Sigmoid colon (tissue), 7 donors: ENCODE measurements around the gene SPG7. TPM values are rescaled to one million over a fixed set of nuclear protein-coding genes. Genes with fewer than 3 reads are reported as not detected.

Source experiments
- DNase-seq: peaks from one replicate; pipeline ENCODE4 v3.0.0-alpha.2; 2019
- H3K27ac ChIP-seq, 4 donors: fragments of 200-600 bp; sonication (generic); one replicate each; pipeline ENCODE4 v1.5.1; 2016 to 2019; ENCODE audit warnings: mild to moderate bottlenecking in 1 of 4
- H3K27me3 ChIP-seq, 3 donors: fragments of 200-600 bp; sonication (generic); one replicate each; pipeline ENCODE4 v1.5.1; 2019; ENCODE audit warnings: mild to moderate bottlenecking in 1 of 3
- H3K36me3 ChIP-seq, 4 donors: fragments of 200-600 bp; sonication (generic); one replicate each; pipeline ENCODE4 v1.5.1; 2016 to 2019
- H3K4me1 ChIP-seq, 4 donors: fragments of 200-600 bp; sonication (generic); one replicate each; pipeline ENCODE4 v1.5.1; 2017 to 2019
- H3K4me3 ChIP-seq, 4 donors: fragments of 200-600 bp; sonication (generic); one replicate each; pipeline ENCODE4 v1.5.1; 2017 to 2019; ENCODE audit warnings: mild to moderate bottlenecking in 2 of 4, moderate library complexity in 1 of 4
- H3K9me3 ChIP-seq, 4 donors: fragments of 200-600 bp in 3 of 4; sonication (generic) in 3 of 4; one replicate each; pipeline versions ENCODE4 v1.5.1 to v1.6.1; 2013 to 2019
- CTCF ChIP-seq, 4 experiments: fragments of 450-650 bp in 3 of 4; fragments of 200-600 bp in 1 of 4; IDR thresholded peaks; one replicate each; pipeline ENCODE4 v1.5.1; 2016 to 2019; ENCODE audit warnings: antibody characterized with exemption in 4 of 4, mild to moderate bottlenecking in 3 of 4, moderate library complexity in 2 of 4
- EP300 ChIP-seq, 4 donors: sonication (generic); formaldehyde crosslinking; IDR thresholded peaks; one replicate each; pipeline ENCODE4 v1.6.1; 2017; ENCODE audit warnings: antibody characterized with exemption in 4 of 4
- POLR2A ChIP-seq, 2 donors: fragments of 450-650 bp; IDR thresholded peaks; one replicate each; pipeline ENCODE4 v1.6.1; 2016; ENCODE audit warnings: antibody characterized with exemption in 2 of 2, mild to moderate bottlenecking in 2 of 2, moderate library complexity in 2 of 2
- POLR2AphosphoS5 ChIP-seq, 4 donors: sonication (generic); formaldehyde crosslinking; IDR thresholded peaks; one replicate each; pipeline ENCODE4 v1.6.1; 2017; ENCODE audit warnings: antibody characterized with exemption in 4 of 4
- WGBS, 2 donors: extraction: QIAGEN DNeasy Blood & Tissue Kit; methylation state at CpG; one replicate each; pipeline ENCODE4 v1.1.7; 2013; 5-methylcytosine and 5-hydroxymethylcytosine counted together
- intact Hi-C: fragments of 100-400 bp; cut with DNase I; formaldehyde crosslinking; loops from one replicate; pipeline ENCODE4 v1.15.1; 2023
- polyA plus RNA-seq, 3 donors: library from polyadenylated mRNA; stranded (reverse); fragments of 200-250 nt; gene quantifications; one replicate each; pipeline ENCODE4 v1.2.3, GENCODE V29; 2013
- total RNA-seq, 4 donors: library from RNA; depleted of rRNA; stranded (reverse); fragments of >200 nt; gene quantifications; one replicate each; pipeline ENCODE4 v1.1.0, GENCODE V29; 2016
- donor health status: healthy with polysubstance abuse.
- donor health status: Bipolar disorder and iron deficiency.
- donor health status: healthy.

SPG7 gene
- total and polyA plus RNA-seq, 7 donors = 27.7 to 211 (median 75.3) TPM

GRCh38 chr16:89466920-89467319, 41.3 kb upstream of the SPG7 start:
- DNase-seq = no peak
- H3K36me3 ChIP-seq = no peaks in the 10 kb centered on the region
- H3K27me3 ChIP-seq = no peaks in the 10 kb centered on the region
- intact Hi-C loops = no loop called here
- H3K27ac ChIP-seq = no peak overlapping the region
- no peaks in the 10 kb centered on the region for H3K9me3 ChIP-seq
- 55 to 74% methylated on average over 5 of the region's 5 CpGs for WGBS, 2 donors
- no peak for TF ChIP-seq EP300 (IDR thresholded peaks at IDR 0.05)
- no peak for TF ChIP-seq POLR2A (IDR thresholded peaks at IDR 0.05)
- TF ChIP-seq CTCF (IDR thresholded peaks at IDR 0.05) = no peak
- TF ChIP-seq POLR2AphosphoS5 (IDR thresholded peaks at IDR 0.05) = no peak
- H3K4me3 ChIP-seq = no peak overlapping the region
- H3K4me1 ChIP-seq = peaks cover 0 to 55% (median 46%) of the 10 kb centered on the region in 4 donors

- DNase-seq = no peak
- TF ChIP-seq POLR2A (IDR thresholded peaks at IDR 0.05) (no peak), CTCF (IDR thresholded peaks at IDR 0.05) (no peak), EP300 (IDR thresholded peaks at IDR 0.05) (no peak), POLR2AphosphoS5 (IDR thresholded peaks at IDR 0.05) (no peak)
- H3K27me3 ChIP-seq = no peaks in the 10 kb centered on the region
- no peaks in the 10 kb centered on the region for H3K36me3 ChIP-seq
- H3K9me3 ChIP-seq = no peaks in the 10 kb centered on the region
- intact Hi-C loops = no loop called here
- peaks cover 0 to 59% (median 51%) of the 10 kb centered on the region in 4 donors for H3K4me1 ChIP-seq
- 92 to 93% methylated on average over 7 of the region's 7 CpGs for WGBS, 2 donors
- no peak overlapping the region for H3K4me3 ChIP-seq
- no peak overlapping the region for H3K27ac ChIP-seq
Measured at GRCh38 chr16:89467382-89467781, 40.8 kb upstream of the SPG7 start.

DNA sequence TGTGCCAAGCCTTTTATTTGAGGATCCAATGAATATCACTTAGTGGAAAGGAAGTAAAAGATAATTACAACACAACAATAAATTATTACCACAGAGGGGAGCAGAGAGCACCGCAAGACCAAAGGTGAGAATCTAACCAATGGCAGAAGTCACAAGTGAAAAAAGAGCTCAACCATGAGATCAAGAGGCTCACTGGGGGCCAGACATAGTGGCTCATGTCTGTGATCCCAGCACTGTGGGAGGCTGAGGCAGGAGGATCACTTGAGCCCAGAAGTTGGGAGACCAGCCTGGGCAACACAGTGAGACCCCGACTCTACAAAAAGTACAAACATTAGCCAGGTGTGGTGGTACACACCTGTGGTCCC, 35.5 kb upstream of the SPG7 start:
- Histone ChIP-seq H3K4me3 (no peak overlapping the region), H3K9me3 (no peaks in the 10 kb centered on the region), H3K27me3 (no peaks in the 10 kb centered on the region), H3K36me3 (no peaks in the 10 kb centered on the region), H3K27ac (no peak overlapping the region), H3K4me1 (peaks cover 0 to 73% (median 49%) of the 10 kb centered on the region in 4 donors)
- TF ChIP-seq CTCF (IDR thresholded peaks at IDR 0.05) = no peak
- no peak for TF ChIP-seq POLR2AphosphoS5 (IDR thresholded peaks at IDR 0.05)
- no peak for TF ChIP-seq POLR2A (IDR thresholded peaks at IDR 0.05)
- no peak for TF ChIP-seq EP300 (IDR thresholded peaks at IDR 0.05)
- 55 to 76% methylated on average over 2 of the region's 2 CpGs for WGBS, 2 donors
- intact Hi-C loops = no loop called here
- no peak for DNase-seq

- Histone ChIP-seq H3K9me3 (no peaks in the 10 kb centered on the region), H3K27ac (no peak overlapping the region), H3K4me1 (peaks cover 0 to 74% (median 47%) of the 10 kb centered on the region in 4 donors), H3K4me3 (no peak overlapping the region), H3K27me3 (no peaks in the 10 kb centered on the region), H3K36me3 (no peaks in the 10 kb centered on the region)
- intact Hi-C loops = no loop called here
- 96% methylated on average over 7 of the region's 7 CpGs for WGBS, 2 donors
- no peak for DNase-seq
- no peak for TF ChIP-seq POLR2AphosphoS5 (IDR thresholded peaks at IDR 0.05)
- no peak for TF ChIP-seq POLR2A (IDR thresholded peaks at IDR 0.05)
- no peak for TF ChIP-seq CTCF (IDR thresholded peaks at IDR 0.05)
- no peak for TF ChIP-seq EP300 (IDR thresholded peaks at IDR 0.05)
Measured at GRCh38 chr16:89473136-89473712, 35.0 kb upstream of the SPG7 start.
